ENCODE results near the gene GNAO1.

GNAO1 gene

DNA sequence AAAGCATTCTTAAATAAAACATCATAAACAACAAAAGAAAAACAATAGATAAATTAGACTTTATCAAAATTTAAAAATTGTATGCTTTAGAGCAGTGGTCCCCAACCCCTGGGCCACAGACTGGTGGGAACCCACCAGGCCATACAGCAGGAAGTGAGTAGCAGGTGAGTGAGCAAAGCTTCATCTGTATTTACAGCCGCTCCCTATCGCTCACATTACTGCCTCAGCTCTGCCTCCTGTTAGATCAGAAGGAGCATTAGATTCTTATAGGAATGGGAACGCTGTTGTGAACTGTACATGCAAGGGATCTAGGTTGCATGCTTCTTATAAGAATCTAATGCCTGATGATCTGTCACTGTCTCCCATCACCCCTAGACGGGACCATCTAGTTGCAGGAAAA is 51.5 kb downstream of the GNAO1 start:
- DNase-seq, result no peak

DNA sequence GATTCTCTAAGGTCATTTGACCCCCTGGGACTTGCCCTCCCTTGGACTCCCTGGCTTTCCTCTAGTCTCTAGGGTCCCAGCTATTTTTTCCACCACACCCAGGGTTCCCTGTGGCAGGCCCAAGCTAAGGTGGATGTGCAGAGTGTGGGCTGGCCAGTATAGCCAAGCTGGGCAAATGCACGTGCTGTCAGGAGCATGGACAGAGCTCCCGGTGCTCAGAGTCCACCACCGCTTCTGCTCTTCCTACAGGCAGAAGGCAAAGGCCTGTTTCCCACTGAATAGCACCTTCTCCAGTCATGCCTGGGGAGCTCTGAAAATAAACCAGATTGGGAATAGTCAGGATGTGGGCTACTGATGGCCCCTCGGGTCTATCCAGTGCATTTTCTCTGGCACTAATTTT is 53.3 kb downstream of the GNAO1 start:
- no peak for DNase-seq

DNA sequence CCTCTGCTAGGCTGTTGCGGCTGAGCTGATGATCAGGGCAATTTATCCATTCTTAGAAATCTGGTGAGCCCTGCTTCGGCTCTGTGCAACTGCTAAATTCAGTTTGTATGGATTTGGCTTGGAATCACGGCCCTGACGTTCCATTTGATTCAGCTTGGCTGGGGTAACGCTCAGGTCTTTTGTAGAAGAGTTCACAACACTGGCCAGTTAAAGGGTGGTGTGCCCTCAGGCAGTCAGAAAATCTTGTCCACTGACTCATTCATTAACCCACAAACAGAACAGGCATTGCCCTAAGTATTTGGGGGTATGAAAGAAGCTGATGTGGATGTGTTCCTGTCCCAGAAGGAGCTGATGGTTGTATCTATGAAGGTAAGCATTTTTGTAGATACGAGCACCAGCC is 53.9 kb downstream of the GNAO1 start:
- peak; percentile 20 for DNase-seq

DNA sequence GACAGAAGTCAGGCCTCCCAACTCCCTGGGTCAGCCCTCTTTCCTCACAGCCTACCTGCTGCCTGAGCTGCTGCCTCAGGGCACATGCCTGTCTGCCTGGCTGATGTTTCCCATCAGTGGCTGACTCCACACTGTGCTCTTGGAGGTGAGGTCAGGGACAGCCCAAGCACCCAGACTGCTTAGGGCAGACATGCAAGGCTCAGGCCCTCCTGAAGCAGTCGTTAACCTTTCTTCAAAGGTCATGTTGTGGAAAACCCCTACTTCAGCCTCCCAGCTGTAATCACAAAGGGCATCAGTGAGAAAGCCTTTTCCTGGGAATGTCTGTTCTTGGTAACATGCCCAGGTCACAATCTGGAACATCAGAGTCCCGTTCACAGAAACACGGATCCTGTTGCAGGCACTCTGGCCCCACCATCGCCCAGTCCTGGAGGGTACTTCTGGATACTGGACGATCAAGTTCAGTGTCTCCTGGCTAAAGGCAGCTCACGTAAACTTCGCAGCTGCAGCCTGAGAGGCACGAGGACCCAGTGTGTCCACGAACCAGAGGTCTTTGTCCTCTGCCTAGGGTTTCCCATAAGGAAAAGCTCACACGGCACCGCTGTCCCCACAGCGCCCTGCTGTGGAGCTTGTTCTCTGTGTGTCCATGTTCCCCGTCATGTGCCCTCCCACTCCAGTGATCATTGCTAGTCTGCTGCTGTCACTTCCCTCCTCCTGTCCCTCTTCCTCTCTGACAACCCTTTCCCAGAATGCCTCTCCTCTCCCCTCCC is 54.9 kb downstream of the GNAO1 start:
- peak; percentile 62 for DNase-seq

DNA sequence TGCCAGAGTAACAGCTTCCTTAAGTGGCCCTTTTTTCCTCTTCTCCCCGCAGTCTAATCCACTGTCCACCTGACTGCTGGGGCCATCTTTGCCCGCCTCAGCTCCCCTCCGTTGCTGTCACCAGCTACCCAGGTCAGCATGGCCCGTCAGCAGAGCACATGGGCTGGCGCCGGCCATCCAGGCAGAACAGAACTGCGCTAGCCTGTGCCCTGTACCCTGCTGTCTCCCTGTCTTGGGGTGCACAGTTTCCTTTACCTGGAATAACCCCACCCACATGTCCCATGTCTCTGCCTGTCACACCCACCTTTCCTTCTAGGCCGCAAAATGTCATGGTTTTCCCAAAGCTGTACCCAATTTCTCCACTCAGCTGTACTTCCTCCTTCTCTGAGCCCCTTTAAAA is 55.7 kb downstream of the GNAO1 start:
- DNase-seq, result no peak

DNA sequence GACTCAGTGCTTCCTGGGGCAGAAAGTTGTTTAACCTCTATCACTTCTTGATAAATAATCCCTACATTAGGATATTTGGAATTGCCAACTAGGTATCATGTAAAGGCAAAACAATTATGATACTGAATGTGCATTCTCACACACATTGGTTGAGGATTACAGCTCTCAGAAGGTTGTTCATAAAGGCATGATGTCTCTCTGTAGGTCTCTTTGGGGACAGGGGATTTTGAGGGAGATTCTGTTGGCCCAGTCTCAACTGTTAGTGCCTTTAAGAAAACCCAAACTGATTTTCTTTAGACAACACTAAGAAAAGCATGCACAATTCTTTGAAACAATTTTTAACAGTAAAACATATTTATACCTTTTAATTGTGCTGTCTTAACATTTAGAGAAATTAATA is 56.5 kb downstream of the GNAO1 start:
- no peak for DNase-seq

DNA sequence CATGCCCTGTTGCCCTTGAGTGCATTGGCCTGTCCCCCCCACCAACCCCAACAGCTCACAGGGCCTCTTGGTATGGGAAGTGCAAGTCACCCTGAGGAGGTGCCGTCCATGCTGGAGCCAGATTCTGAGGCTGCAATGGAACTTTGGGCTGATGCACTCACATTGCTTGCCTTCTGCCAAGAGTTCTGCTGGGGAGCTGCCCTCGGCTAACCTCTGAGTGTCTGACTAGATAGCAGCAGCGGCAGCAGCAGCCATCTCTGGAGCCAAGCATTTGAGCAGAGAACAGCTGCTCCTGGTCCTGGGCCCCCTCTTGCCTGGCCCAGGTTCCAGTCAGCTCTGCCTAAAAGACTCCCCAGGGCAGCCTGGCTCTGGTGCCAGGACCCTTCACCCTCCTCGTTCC is 61.5 kb downstream of the GNAO1 start:
- DNase-seq, result no peak

DNA sequence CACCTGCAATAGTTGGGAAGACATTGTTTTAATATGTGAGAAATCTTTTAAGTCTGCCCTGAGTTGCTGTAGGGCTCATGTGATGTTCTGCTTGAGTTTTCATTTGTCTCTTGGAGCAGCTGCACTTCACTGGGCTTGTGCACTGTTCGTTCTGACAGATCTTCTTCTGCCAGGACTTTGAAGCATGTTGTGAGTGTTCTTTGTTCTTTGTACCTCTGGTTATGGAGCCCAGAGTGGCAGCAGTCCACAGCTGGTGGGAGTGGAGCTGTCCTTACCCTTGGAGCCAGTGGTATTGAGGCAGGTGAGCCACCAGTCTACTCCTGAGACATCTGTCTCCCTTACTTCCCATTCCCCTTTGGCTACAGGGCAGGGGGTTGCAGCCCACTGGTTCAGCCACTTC is 64.6 kb downstream of the GNAO1 start:
- DNase-seq, result no peak

DNA sequence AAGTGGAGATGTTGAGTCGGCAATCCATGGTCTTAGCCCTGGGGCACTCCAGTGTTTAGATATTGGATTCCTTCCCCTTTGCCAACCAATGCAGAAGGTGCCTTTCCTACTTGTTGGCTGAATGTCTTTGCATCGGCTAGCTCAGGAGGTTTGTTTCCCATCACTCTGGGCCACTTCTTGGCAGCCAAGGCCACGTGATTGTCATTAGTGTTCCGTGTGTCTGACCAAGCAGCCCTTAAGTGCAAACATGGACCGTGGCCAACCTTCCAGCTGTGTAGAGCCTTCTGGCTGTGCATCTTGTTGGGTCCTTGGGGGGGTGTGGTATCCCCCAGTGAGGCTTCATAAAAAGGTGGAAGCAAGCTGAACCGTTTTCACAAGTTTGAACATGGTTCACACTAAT is 66.0 kb downstream of the GNAO1 start:
- DNase-seq, result no peak

DNA sequence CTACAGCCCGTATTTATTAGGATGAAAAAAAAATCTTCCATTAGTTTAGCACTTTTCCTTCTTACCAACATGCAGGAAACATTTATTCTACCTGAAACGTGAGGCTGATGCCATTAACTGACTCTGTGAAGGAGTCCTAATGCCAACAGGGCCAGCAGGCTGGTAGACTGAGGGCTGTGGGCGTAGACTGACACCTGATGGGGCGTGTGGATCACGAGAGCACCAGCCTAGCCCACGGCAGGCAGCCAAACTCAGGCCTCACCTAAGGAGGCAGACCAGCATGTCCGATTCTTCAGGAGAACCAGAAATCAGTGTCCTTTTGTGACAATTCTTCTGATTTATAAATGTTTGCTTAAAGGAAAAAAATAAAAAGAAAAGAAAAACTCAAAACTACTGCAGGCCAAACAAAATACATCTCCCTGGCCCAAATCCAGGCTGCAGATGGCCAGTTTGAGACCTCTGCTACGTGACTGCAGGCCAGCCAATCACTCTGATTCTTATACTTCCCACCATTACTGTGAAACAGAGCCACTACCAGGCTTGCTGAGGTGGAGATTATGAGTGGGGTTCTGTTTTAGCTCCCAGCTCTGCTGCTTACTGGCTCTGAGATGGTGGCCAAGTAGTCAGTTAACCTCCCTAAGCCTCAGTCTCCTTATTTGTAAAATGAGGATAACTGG is 66.5 kb downstream of the GNAO1 start:
- no peak for DNase-seq

DNA sequence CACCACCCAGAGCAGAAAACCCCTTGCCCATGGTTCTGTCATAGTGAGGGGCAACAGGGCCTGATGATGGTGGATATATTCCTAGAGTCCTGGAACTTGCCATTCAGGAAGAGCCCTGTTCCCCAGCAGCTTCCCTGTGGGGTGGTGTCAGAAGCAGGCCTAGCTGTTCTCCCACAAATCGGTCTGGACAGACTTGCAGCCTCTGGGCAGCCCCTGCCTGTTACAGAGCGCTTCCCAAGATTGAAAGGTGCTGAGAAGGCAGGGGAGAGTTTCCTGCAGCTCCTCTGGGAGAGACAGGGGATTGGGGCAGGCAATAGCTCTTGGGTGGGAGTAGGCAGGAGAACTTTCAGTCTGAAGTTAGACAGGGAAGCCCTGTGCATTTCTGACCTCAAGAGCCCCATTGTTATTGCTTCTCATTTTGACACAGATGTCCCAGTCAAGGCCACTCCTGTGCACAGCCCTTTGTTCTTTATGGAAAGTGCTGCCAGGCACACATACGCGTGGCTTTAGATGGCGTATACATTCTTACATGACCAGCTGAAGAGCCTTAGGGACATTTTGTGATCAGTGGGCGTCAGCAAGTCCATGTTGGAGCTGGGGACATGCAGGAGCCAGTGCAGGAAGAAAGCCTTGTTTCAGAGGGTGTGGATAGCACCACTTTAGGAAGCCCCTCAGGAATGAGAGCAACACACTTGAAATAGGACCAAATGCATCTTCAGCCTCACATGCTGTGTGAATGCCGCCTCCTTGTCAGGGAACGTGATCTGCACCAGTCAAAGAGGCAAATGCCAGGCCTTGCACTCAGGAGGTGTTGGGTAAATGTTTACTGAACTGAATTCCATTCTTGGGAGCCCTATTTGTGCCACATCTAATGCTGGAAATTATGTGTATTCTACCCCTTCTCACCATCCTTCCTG is 67.5 kb downstream of the GNAO1 start:
- no peak for DNase-seq

DNA sequence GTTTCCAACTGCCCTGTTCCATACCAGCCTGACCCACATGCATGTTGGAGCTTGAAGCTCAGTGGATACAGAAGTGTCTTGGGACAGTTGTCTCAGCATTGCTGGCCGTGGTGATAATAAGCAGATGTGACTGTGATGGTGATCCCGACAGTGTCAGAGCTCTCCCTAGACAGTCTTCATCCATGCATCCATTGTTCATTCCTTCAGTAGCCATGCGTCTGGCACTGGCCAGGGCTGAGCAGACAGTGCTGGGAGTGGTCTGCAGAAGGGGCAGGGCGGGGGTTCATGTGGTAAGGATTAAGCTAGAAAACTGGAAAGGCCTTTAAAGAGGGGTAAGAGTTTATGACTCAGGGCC is 68.1 kb downstream of the GNAO1 start:
- no peak for DNase-seq

DNA sequence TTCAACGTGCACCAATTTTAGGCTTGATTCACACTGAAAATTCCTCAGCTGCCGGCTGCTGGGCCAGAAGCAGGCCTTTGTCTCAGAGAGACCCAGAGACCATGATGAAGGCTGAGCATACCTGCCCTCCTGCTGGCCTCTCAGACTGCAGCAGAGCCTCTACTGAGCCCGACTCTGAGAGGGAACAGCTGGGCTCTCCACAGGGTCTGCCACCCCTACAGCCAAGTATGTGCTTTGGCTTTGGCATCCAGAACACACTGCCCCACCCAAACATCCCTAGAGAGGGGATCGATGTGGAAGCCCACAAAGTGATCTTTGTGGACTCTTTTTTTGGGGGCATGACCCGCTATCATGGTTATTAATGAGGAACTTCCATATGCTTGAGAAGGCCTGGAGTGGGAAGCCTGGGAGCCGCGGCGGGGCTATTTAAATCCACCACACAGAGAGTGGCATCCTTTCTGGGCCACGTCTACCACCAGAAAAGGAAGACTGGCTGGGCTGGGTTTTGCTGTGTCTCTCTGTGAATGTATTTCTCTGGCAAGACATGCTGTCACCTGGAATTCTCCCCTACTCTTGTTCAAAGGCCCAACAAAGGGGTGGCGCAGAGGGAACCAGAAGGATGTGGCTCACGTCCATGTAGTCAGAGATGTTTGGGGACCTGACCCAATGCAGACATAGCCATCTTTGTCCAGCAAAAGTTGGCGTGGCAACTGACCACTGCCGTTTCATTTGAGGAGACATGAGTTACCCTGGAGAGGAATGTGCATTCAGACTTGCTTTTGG is 69.3 kb downstream of the GNAO1 start:
- no peak for DNase-seq

DNA sequence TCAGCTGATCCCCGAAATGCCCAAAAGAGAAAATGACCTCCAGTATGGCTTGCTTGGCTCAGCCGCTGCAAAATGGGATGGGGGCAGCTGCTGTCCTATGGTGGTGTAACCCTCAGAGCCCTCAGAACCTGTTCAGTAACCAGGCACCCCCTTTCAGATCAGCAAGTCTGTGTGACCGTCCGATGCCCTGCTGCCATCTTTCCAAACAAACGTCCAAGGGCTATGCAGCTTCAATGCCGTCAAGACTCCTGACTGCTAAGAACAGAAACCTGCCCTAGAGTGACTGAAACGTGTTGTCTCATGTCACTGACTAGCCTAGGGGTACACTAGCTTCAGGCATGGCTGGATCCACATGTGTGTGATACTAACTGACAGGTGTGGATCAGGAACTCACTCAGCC is 70.4 kb downstream of the GNAO1 start:
- no peak for DNase-seq

DNA sequence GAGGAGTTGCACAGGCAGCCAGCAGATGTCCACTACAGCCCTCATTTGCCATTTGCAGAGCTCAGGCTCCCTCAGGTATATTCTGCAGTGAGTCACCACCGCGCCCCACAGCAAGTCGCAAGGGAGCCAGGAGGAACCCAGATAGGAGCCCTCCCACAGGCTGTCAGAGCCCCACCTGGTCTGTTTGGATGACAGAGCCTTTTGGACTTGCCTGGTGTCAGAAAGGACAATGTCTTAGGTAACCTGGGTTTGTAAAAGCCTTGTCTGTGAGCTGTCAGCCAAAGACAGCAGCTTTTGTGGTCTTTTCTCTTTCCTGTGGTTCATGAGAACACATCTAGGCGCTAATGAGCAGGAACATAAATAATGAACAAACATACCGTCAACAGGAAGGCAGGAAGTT is 70.9 kb downstream of the GNAO1 start:
- DNase-seq, result no peak

DNA sequence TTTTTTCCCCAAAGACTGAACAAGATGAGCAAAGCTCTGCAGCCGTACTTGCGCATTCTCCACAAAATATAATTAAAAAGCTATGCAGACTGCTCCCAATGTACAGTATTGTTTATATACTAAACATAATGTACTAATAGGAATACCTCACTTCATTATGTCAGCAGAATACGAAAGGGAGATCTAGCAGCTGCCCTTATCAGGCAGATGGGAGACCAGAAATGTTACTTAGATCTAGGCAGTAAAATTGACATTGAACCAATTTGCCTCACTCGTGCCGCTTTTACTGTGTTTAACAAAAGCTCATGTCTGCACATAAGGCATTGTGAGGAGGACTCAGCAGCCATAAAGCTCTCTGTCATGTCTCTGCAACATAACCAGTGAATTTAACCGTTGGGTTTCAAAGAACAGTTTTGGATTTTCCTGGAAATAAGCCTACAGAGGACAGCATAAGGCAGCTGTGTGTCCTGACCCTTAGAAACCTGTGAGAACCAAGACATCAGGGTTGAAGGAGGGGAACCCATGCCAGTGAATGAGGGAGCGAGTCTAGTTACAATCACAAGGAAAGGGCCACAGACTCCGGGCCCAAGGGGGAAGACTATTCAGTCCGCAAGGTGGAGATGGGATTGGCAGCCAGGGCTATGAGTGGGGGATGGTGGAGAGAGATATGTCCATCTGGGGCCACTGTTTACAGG is 71.4 kb downstream of the GNAO1 start:
- no peak for DNase-seq

DNA sequence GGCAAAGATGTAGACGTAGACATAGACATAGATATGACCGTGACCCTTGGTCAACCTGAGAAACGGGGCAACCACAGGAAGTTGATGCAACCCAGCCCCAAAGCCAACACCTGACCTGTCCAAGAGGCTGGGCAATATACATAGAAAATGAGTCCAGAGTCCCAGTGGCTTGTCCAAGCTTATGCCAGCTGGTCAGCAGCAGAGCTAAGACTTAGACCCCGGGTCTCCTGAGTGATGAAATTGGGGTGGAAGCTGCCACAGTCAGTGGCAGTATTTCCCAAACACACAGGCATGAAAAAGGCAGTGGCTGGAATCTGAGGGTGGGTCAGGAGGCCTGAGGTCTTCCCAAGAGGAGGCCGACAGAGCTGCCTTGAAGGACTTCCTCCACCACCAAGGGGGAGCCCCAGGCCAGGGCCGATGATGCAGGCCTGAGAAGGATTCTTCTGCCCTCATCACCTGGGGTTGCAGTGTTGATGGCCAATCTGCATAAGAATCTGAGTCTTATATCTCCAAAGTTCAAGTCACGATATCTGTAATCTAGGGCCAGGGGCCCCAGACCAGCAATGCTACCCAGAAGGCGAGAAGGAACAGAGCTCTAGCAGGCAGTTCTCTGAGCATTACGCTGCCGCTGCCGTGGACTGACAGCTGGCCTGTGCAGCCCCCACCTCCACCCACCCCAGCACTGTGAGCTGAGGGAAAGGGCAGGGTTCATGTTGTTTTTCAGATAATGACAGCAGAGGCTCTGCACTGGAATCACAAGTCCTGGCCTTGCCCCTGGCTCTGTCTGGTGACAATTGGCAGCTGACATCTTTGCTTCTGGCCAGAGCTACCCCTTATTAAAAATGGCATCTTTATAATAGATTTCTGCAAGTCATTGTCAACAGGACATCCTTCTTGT is 72.7 kb downstream of the GNAO1 start:
- DNase-seq, result no peak

DNA sequence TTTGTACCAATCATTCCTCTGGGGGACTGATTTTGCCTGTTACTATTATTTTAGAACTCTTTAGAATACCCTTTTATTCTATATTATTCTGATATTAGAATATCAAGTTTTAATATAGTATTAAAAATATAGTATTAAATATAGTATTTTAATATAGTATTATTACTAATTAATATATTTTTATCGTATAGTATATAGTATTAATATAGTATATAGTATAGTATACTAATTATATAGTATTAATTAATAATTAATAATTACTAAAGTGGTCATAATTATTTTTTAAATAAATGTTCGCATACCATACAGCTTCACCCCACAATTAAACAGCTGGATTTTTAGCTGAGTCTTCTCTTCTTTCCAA is 73.3 kb downstream of the GNAO1 start:
- DNase-seq, result no peak

DNA sequence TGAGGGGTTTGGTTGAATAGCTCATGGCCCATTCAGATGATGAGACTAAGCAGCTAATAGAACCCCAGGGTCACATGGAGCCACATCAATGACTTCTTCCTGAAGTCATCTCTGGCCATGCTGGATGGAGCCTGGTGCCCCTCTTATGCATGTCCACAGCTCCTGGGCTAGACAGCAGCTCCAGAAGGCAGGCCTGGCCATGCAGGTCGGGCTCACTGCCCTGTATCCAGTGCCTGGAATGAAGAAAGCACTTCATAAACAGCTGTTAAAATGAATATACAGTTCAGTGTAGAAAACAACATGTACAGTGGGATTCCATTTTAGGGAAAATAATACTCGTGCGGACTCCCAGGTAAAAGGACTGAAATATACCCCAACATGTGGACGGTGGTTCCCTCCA is 73.9 kb downstream of the GNAO1 start:
- DNase-seq, result no peak

DNA sequence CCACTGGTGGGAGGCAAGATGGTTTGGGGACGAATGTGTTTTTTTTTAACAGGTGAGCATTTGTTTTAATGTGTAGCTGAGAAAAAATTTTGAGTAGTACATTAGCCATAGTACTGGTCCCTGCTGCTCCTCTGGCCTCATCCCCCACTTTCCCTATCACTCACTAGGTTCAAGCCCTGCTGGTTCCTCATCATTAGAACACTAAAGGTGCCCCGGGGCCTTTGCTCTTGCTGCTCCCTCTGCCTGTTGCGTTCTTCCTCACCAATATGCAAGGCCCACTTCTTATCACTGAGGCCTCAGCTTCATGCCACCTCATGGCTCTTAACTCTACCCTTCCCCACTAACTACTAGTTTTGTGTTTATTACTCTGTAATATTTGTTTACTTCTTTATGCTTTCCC is 74.5 kb downstream of the GNAO1 start:
- DNase-seq, result no peak
